ENCODE results near the gene SUN2. TPM values are rescaled to one million over a fixed set of nuclear protein-coding genes. Genes with fewer than 3 reads are reported as not detected.

SUN2 gene
- total and polyA plus RNA-seq, 8 donors, result 25.3 to 387 (median 117) TPM

- DNase-seq, result no peak
- Histone ChIP-seq H3K36me3 (peaks cover 3 to 45% (median 38%) of the 10 kb centered on the region in 4 donors), H3K4me3 (no peak overlapping the region), H3K4me1 (peaks cover 0 to 35% (median 23%) of the 10 kb centered on the region in 4 donors), H3K9me3 (no peaks in the 10 kb centered on the region), H3K27me3 (no peaks in the 10 kb centered on the region), H3K27ac (no peak overlapping the region)
- TF ChIP-seq EP300 (IDR thresholded peaks at IDR 0.05), result no peak
- no peak for TF ChIP-seq POLR2A (IDR thresholded peaks at IDR 0.05)
- TF ChIP-seq POLR2AphosphoS5 (IDR thresholded peaks at IDR 0.05), result no peak
- TF ChIP-seq CTCF (IDR thresholded peaks at IDR 0.05), result no peak
- intact Hi-C loops (cut with DNase I; ENCODE audit: low total_unique reads), result no loop called here
- WGBS, 5 donors, result 62 to 72% (median 68%) methylated on average over 14 of the region's 14 CpGs
Measured at GRCh38 chr22:38783095-38783615, 27.4 kb upstream of the SUN2 start.

GRCh38 chr22:38782402-38783094, 26.8 kb upstream of the SUN2 start:
- TF ChIP-seq POLR2AphosphoS5 (IDR thresholded peaks at IDR 0.05), result no peak
- no peak for TF ChIP-seq POLR2A (IDR thresholded peaks at IDR 0.05)
- TF ChIP-seq CTCF (IDR thresholded peaks at IDR 0.05), result no peak
- TF ChIP-seq EP300 (IDR thresholded peaks at IDR 0.05), result no peak
- H3K27me3 ChIP-seq, result no peaks in the 10 kb centered on the region
- H3K36me3 ChIP-seq, result peaks cover 3 to 51% (median 42%) of the 10 kb centered on the region in 4 donors
- intact Hi-C loops (cut with DNase I; ENCODE audit: low total_unique reads), result no loop called here
- H3K27ac ChIP-seq, result no peak overlapping the region
- no peaks in the 10 kb centered on the region for H3K9me3 ChIP-seq
- 68 to 82% (median 76%) methylated on average over 13 of the region's 13 CpGs for WGBS, 5 donors
- H3K4me3 ChIP-seq, result no peak overlapping the region
- peaks cover 0 to 29% (median 16%) of the 10 kb centered on the region in 4 donors for H3K4me1 ChIP-seq
- DNase-seq, result no peak

GRCh38 chr22:38781033-38781432, 25.2 kb upstream of the SUN2 start:
- Histone ChIP-seq H3K27me3 (no peaks in the 10 kb centered on the region), H3K9me3 (no peaks in the 10 kb centered on the region), H3K27ac (no peak overlapping the region), H3K4me3 (no peak overlapping the region), H3K36me3 (peaks cover 3 to 57% (median 44%) of the 10 kb centered on the region in 4 donors), H3K4me1 (peaks cover 0 to 18% (median 6%) of the 10 kb centered on the region in 4 donors)
- intact Hi-C loops (cut with DNase I; ENCODE audit: low total_unique reads), result no loop called here
- DNase-seq, result no peak
- TF ChIP-seq CTCF (IDR thresholded peaks at IDR 0.05), result no peak
- 81 to 94% (median 90%) methylated on average over 13 of the region's 13 CpGs for WGBS, 5 donors

GRCh38 chr22:38777087-38777671, 21.4 kb upstream of the SUN2 start:
- no peak for DNase-seq
- no peaks in the 10 kb centered on the region for H3K4me1 ChIP-seq
- no peak overlapping the region for H3K4me3 ChIP-seq
- 87 to 91% (median 90%) methylated on average over 20 to 27 of the region's 27 CpGs for WGBS, 5 donors
- H3K27ac ChIP-seq, result no peak overlapping the region
- TF ChIP-seq POLR2A (IDR thresholded peaks at IDR 0.05), result no peak
- no peak for TF ChIP-seq EP300 (IDR thresholded peaks at IDR 0.05)
- no peak for TF ChIP-seq CTCF (IDR thresholded peaks at IDR 0.05)
- no peak for TF ChIP-seq POLR2AphosphoS5 (IDR thresholded peaks at IDR 0.05)
- no peaks in the 10 kb centered on the region for H3K9me3 ChIP-seq
- intact Hi-C loops (cut with DNase I; ENCODE audit: low total_unique reads), result loop anchor here (10.0 kb wide), 1 partner anchor 78 kb away; no protein-coding TSS in a partner anchor
- peaks cover 3 to 52% (median 40%) of the 10 kb centered on the region in 4 donors for H3K36me3 ChIP-seq
- H3K27me3 ChIP-seq, result no peaks in the 10 kb centered on the region
